ENCODE results near the gene ATP10A. TPM values are rescaled to one million over a fixed set of nuclear protein-coding genes. Genes with fewer than 3 reads are reported as not detected.

ATP10A gene
- total and polyA plus RNA-seq, 2 of the 8 experiments (the other 6 are each of a cell fraction or from before 2014, with no cell fraction given), result 2.0 to 2.8 TPM

DNA sequence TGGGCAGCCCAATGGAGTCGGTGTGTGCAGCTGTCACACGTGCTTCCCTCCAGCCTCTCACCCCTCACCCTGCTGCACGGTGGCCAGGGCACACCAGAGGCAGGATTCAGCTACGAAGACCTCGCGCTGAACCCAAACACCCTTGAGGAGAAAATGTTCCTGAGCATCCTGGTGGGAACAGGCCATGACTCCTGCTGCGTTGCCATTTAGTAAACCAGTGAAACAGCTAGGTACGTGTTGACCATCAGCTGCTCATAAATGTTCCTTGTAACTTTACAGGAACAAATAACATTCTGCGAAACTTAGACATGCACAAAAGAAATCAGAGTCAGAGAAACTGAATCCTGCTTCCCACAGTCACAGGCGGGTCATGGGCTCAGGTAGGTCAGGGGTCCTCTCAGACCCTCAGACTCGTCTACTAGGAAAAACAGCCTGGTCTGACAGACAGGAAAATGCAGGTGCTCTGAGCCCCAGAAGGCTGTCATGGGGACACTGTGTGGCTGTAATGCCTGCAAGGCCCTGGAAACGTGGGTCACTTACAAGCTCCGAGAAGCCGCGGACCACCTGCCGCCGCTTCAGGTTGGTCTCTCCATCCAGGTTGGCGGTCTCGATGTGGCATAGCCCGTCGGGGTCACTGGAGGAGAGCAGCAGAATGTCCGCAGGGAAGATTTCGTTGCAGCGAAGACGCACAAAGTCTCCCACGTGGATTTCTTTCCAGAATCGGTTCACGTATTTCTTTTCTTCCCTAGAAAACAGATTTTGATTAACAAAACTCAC, 82.5 kb downstream of the ATP10A start (continued):
- TF ChIP-seq, protein P1, sequence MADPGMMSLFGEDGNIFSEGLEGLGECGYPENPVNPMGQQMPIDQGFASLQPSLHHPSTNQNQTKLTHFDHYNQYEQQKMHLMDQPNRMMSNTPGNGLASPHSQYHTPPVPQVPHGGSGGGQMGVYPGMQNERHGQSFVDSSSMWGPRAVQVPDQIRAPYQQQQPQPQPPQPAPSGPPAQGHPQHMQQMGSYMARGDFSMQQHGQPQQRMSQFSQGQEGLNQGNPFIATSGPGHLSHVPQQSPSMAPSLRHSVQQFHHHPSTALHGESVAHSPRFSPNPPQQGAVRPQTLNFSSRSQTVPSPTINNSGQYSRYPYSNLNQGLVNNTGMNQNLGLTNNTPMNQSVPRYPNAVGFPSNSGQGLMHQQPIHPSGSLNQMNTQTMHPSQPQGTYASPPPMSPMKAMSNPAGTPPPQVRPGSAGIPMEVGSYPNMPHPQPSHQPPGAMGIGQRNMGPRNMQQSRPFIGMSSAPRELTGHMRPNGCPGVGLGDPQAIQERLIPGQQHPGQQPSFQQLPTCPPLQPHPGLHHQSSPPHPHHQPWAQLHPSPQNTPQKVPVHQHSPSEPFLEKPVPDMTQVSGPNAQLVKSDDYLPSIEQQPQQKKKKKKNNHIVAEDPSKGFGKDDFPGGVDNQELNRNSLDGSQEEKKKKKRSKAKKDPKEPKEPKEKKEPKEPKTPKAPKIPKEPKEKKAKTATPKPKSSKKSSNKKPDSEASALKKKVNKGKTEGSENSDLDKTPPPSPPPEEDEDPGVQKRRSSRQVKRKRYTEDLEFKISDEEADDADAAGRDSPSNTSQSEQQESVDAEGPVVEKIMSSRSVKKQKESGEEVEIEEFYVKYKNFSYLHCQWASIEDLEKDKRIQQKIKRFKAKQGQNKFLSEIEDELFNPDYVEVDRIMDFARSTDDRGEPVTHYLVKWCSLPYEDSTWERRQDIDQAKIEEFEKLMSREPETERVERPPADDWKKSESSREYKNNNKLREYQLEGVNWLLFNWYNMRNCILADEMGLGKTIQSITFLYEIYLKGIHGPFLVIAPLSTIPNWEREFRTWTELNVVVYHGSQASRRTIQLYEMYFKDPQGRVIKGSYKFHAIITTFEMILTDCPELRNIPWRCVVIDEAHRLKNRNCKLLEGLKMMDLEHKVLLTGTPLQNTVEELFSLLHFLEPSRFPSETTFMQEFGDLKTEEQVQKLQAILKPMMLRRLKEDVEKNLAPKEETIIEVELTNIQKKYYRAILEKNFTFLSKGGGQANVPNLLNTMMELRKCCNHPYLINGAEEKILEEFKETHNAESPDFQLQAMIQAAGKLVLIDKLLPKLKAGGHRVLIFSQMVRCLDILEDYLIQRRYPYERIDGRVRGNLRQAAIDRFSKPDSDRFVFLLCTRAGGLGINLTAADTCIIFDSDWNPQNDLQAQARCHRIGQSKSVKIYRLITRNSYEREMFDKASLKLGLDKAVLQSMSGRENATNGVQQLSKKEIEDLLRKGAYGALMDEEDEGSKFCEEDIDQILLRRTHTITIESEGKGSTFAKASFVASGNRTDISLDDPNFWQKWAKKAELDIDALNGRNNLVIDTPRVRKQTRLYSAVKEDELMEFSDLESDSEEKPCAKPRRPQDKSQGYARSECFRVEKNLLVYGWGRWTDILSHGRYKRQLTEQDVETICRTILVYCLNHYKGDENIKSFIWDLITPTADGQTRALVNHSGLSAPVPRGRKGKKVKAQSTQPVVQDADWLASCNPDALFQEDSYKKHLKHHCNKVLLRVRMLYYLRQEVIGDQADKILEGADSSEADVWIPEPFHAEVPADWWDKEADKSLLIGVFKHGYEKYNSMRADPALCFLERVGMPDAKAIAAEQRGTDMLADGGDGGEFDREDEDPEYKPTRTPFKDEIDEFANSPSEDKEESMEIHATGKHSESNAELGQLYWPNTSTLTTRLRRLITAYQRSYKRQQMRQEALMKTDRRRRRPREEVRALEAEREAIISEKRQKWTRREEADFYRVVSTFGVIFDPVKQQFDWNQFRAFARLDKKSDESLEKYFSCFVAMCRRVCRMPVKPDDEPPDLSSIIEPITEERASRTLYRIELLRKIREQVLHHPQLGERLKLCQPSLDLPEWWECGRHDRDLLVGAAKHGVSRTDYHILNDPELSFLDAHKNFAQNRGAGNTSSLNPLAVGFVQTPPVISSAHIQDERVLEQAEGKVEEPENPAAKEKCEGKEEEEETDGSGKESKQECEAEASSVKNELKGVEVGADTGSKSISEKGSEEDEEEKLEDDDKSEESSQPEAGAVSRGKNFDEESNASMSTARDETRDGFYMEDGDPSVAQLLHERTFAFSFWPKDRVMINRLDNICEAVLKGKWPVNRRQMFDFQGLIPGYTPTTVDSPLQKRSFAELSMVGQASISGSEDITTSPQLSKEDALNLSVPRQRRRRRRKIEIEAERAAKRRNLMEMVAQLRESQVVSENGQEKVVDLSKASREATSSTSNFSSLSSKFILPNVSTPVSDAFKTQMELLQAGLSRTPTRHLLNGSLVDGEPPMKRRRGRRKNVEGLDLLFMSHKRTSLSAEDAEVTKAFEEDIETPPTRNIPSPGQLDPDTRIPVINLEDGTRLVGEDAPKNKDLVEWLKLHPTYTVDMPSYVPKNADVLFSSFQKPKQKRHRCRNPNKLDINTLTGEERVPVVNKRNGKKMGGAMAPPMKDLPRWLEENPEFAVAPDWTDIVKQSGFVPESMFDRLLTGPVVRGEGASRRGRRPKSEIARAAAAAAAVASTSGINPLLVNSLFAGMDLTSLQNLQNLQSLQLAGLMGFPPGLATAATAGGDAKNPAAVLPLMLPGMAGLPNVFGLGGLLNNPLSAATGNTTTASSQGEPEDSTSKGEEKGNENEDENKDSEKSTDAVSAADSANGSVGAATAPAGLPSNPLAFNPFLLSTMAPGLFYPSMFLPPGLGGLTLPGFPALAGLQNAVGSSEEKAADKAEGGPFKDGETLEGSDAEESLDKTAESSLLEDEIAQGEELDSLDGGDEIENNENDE (IDR thresholded peaks at IDR 0.05; ENCODE audit: insufficient replicate concordance, low read length), result no peak
- TF ChIP-seq, protein P2, sequence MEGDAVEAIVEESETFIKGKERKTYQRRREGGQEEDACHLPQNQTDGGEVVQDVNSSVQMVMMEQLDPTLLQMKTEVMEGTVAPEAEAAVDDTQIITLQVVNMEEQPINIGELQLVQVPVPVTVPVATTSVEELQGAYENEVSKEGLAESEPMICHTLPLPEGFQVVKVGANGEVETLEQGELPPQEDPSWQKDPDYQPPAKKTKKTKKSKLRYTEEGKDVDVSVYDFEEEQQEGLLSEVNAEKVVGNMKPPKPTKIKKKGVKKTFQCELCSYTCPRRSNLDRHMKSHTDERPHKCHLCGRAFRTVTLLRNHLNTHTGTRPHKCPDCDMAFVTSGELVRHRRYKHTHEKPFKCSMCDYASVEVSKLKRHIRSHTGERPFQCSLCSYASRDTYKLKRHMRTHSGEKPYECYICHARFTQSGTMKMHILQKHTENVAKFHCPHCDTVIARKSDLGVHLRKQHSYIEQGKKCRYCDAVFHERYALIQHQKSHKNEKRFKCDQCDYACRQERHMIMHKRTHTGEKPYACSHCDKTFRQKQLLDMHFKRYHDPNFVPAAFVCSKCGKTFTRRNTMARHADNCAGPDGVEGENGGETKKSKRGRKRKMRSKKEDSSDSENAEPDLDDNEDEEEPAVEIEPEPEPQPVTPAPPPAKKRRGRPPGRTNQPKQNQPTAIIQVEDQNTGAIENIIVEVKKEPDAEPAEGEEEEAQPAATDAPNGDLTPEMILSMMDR (IDR thresholded peaks at IDR 0.05; ENCODE audit: control extremely low read depth in 1 of 3, insufficient read depth in 1 of 3, low read depth in 1 of 3, low read length in 3 of 3), result no peak

Measured in H1 (cell line).